IMR-90 (cell line): ENCODE measurements around the gene TEKT5.

ENCODE experiments used
- BHLHE40 ChIP-seq: fragments of 150-350 bp; IDR thresholded peaks from 2 replicates; pipeline ENCODE4 v1.6.1; 2016; ENCODE audit warnings: mild to moderate bottlenecking, low read depth, low read length
- MAFK ChIP-seq: IDR thresholded peaks from 2 replicates; pipeline ENCODE4 v1.6.1; 2012; ENCODE audit warnings: low read depth, low read length, improper control_type of control experiment
- RAD21 ChIP-seq: IDR thresholded peaks from 2 replicates; pipeline ENCODE4 v1.6.1; 2012; ENCODE audit warnings: low read length, improper control_type of control experiment
- RFX5 ChIP-seq: IDR thresholded peaks from 2 replicates; pipeline ENCODE4 v1.8.0; 2012; ENCODE audit warnings: low read depth, mild to moderate bottlenecking, low read length, moderate library complexity
- USF2 ChIP-seq: fragments of 150-350 bp; IDR thresholded peaks from 2 replicates; pipeline ENCODE4 v1.6.1; 2017; ENCODE audit warnings: mild to moderate bottlenecking, antibody characterized with exemption, low read length, low read depth
- TF ChIP-seq, protein P1 (sequence below): conservative IDR thresholded peaks from 2 replicates; pipeline ENCODE4 v1.5.1; 2012; ENCODE audit warnings: mild to moderate bottlenecking, low read depth, low read length, improper control_type of control experiment
- TF ChIP-seq, protein P2 (sequence below): fragments of 150-350 bp; IDR thresholded peaks from 2 replicates; pipeline ENCODE4 v1.6.1; 2016; ENCODE audit warnings: low read depth, mild to moderate bottlenecking, low read length, moderate library complexity, borderline replicate concordance

DNA sequence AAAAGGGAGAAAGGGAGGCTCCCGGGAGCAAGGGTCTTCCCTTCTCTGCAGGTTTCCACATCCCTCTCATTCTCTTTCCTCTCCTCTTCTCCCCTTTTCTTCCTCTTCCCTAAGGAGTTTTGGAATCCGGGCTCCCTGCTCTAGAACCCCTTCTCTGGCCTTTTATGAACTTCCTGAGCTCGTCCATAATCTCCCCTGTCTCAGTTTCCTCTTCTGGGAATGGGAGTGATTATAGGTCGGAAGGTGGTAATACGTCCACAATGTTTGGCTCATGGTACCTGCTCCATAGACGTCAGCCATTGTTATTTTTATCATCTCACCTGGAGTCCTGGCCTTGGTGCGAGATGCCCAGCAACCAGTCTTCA, 113.9 kb downstream of the TEKT5 start:
- TF ChIP-seq, protein P1, sequence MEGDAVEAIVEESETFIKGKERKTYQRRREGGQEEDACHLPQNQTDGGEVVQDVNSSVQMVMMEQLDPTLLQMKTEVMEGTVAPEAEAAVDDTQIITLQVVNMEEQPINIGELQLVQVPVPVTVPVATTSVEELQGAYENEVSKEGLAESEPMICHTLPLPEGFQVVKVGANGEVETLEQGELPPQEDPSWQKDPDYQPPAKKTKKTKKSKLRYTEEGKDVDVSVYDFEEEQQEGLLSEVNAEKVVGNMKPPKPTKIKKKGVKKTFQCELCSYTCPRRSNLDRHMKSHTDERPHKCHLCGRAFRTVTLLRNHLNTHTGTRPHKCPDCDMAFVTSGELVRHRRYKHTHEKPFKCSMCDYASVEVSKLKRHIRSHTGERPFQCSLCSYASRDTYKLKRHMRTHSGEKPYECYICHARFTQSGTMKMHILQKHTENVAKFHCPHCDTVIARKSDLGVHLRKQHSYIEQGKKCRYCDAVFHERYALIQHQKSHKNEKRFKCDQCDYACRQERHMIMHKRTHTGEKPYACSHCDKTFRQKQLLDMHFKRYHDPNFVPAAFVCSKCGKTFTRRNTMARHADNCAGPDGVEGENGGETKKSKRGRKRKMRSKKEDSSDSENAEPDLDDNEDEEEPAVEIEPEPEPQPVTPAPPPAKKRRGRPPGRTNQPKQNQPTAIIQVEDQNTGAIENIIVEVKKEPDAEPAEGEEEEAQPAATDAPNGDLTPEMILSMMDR: no peak
- TF ChIP-seq RFX5 (no peak), MAFK (no peak), BHLHE40 (no peak), RAD21 (no peak), USF2 (no peak)
- TF ChIP-seq, protein P2, sequence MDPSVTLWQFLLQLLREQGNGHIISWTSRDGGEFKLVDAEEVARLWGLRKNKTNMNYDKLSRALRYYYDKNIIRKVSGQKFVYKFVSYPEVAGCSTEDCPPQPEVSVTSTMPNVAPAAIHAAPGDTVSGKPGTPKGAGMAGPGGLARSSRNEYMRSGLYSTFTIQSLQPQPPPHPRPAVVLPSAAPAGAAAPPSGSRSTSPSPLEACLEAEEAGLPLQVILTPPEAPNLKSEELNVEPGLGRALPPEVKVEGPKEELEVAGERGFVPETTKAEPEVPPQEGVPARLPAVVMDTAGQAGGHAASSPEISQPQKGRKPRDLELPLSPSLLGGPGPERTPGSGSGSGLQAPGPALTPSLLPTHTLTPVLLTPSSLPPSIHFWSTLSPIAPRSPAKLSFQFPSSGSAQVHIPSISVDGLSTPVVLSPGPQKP: no peak
